Neural crest cell (in vitro differentiated cells): Measurements from ENCODE around the gene MORC2. TPM values are rescaled to one million over a fixed set of nuclear protein-coding genes. Genes with fewer than 3 reads are reported as not detected.

Experiments used
- DNase-seq: peaks from one replicate; pipeline ENCODE4 v3.0.0; 2021; ENCODE audit warnings: low read depth, mixed read lengths, low spot score
- H3K27ac Mint-ChIP-seq: one replicate; pipeline ENCODE4 v1.8.0; 2021; ENCODE audit warnings: mild to moderate bottlenecking, mixed read lengths; ENCODE audit not compliant: unreplicated experiment
- H3K27me3 Mint-ChIP-seq: 2 replicates; pipeline ENCODE4 v1.8.0; 2021; ENCODE audit warnings: low read depth, mild to moderate bottlenecking, mixed read lengths
- H3K36me3 Mint-ChIP-seq: 2 replicates; pipeline ENCODE4 v1.8.0; 2021; ENCODE audit warnings: low read depth, mild to moderate bottlenecking, mixed read lengths
- H3K4me1 Mint-ChIP-seq: 2 replicates; pipeline ENCODE4 v1.8.0; 2021; ENCODE audit warnings: mixed read lengths
- H3K4me3 Mint-ChIP-seq: one replicate; pipeline ENCODE4 v1.8.0; 2021; ENCODE audit warnings: mild to moderate bottlenecking, mixed read lengths
- H3K9me3 Mint-ChIP-seq: 2 replicates; pipeline ENCODE4 v1.8.0; 2021; ENCODE audit warnings: mixed read lengths
- total RNA-seq: library from RNA; stranded (reverse); gene quantifications from 2 replicates; pipeline ENCODE4 v1.2.1, GENCODE V29; 2021
- TF ChIP-seq, protein P1 (sequence below): fragments of 200-600 bp; sonication (generic); conservative IDR thresholded peaks from 2 replicates; pipeline ENCODE4 v1.5.0; 2021; ENCODE audit warnings: antibody characterized with exemption, mild to moderate bottlenecking

Gene MORC2
- total RNA-seq, 1 donor from 2014 or later, result 38.8 TPM

DNA sequence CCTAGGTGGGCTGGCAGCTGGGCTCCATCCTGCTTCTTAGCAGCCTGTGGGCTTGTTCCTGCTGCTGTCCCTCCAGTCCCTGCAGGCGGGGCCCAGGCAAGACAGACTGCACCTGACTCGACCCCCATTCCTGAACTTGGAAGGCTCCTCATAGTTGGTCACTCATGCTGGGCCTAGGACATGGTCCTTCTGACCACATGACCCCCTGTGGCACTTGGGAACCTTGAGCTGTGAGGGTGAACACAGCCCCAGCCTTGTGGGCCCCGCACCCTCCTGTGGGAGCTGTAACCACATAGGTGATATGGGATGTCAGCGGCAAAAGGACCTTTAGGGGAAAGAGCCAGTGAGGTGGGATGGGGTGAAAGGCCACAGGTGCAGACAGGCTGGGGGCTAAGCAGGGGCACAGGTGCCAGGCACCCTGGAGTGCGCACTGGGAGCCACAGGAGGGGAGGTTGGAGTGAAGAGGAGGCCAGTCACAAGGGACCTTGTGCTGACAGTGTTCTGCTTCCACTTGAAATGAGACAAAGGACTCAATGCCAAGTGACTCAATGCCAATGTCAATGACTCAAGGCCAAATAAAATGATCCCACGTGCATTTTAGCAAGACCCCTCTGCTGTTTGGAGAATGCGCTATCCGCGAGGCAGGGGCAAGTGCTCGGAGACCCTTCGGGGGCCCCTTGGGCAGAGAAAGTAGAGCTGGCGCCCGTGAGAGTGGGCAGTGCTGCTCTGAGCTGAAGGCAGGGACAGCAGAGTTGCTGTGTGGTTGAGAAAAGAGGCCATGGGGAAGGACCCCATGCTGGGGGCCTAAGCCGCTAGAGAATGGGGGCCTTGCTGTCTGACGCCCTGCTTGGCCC is 90.7 kb downstream of the MORC2 start:
- Mint-ChIP-seq H3K9me3 (no peaks in the 10 kb centered on the region), H3K36me3 (no peaks in the 10 kb centered on the region), H3K27me3 (no peaks in the 10 kb centered on the region), H3K4me3 (no peak overlapping the region), H3K27ac (no peak overlapping the region), H3K4me1 (no peaks in the 10 kb centered on the region)
- DNase-seq, result no peak
- TF ChIP-seq, protein P1, sequence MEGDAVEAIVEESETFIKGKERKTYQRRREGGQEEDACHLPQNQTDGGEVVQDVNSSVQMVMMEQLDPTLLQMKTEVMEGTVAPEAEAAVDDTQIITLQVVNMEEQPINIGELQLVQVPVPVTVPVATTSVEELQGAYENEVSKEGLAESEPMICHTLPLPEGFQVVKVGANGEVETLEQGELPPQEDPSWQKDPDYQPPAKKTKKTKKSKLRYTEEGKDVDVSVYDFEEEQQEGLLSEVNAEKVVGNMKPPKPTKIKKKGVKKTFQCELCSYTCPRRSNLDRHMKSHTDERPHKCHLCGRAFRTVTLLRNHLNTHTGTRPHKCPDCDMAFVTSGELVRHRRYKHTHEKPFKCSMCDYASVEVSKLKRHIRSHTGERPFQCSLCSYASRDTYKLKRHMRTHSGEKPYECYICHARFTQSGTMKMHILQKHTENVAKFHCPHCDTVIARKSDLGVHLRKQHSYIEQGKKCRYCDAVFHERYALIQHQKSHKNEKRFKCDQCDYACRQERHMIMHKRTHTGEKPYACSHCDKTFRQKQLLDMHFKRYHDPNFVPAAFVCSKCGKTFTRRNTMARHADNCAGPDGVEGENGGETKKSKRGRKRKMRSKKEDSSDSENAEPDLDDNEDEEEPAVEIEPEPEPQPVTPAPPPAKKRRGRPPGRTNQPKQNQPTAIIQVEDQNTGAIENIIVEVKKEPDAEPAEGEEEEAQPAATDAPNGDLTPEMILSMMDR, result no peak

DNA sequence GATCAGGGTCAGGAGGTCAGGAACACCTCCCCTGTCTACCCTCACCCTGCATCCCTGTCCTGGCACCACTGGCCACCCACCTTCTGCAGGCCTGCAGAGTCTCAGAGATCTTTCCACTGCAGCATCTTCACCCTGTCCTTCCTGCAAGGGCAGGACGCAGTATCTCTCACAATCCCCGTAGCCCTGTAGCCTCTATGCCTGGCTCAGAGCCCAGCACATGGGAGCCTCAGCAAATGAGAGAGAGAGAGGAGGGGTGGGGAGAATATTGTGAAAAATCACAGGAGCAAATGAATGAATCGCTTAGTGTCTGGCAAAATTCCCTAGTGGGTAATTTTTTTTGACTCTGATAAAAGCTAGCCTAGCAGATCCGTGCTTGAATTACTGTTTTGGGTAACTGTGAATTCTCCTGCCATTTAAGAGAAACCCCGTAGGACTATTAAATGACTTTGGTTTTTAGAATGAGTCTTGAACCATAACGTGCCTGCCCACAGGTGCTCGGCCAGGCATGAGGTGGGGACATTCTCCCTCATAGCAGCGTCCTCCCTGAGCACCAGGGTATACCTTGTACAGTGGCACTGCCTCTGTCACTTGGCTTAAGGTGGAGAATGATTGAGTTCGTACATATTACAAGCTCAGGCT is 91.5 kb downstream of the MORC2 start:
- DNase-seq, result no peak
- Mint-ChIP-seq H3K9me3 (no peaks in the 10 kb centered on the region), H3K27me3 (no peaks in the 10 kb centered on the region), H3K36me3 (no peaks in the 10 kb centered on the region), H3K27ac (peak overlapping the region; percentile 6), H3K4me1 (peaks cover 4% of the 10 kb centered on the region), H3K4me3 (no peak overlapping the region)
- TF ChIP-seq, protein P1, result no peak

DNA sequence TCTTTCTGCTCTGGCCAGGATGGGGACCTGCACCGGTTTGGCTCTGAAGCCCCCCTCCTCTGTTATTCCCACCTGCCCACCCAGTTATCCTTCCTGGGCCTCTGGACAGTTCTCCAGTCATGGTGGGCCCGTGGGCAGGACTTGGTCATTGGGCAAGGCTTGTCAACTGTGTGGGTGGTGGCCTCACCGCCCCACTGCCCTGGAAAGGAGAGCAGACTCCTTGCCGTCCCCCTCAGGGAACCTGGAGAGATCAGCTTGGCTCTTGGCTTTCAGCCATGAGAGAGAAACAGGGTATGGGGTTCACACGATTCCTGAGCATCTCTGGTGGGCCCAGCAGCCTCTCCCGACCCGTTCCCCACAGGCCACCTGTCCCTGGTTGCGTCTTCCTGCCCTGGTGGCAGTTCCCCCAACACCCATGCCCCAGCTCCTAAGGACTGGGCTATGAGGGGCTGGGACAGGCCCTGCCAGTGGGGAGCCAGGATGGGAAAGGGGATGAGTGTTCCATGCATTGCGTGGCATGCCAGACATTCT is 92.3 kb downstream of the MORC2 start:
- H3K4me3 Mint-ChIP-seq, result no peak overlapping the region
- no peaks in the 10 kb centered on the region for H3K27me3 Mint-ChIP-seq
- H3K9me3 Mint-ChIP-seq, result no peaks in the 10 kb centered on the region
- H3K4me1 Mint-ChIP-seq, result peaks cover 7% of the 10 kb centered on the region
- H3K36me3 Mint-ChIP-seq, result no peaks in the 10 kb centered on the region
- no peak for DNase-seq
- no peak overlapping the region for H3K27ac Mint-ChIP-seq
- TF ChIP-seq, protein P1, result no peak

DNA sequence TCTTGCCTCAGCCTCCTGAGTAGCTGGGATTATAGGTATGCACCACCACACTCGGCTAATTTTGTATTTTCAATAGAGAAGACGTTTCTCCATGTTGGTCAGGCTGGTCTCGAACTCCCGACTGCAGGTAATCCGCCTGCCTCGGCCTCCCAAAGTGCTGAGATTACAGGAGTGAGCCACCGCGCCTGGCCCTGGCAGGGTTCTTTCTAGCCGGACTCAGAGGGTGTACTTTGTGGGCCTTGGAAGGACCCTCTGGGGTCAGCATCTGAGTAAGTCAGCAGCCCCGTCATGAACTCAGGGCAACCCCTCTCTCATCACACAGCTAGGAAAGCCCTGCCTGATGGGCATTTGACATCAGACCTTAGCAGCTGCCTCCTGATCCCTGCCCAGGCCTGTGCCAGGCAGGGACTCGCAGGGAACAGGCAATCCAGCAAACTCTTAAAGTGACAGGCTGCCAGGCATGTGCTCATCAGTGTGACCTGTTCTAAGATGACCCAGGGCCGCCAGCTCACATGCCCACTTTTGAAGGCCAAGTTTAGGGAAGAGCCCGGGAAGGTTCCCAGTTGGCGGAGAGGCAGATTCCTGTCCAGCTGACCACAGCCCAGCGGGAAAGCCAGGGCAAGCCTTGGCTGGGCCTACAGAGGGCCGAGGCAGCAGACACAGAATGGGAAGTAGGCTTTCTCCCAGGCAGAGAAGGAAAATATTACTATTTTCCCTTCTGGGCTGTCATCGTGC is 92.9 kb downstream of the MORC2 start:
- H3K36me3 Mint-ChIP-seq, result no peaks in the 10 kb centered on the region
- H3K27ac Mint-ChIP-seq, result no peak overlapping the region
- no peak overlapping the region for H3K4me3 Mint-ChIP-seq
- H3K4me1 Mint-ChIP-seq, result peaks cover 7% of the 10 kb centered on the region
- no peak for DNase-seq
- TF ChIP-seq, protein P1, result no peak
- H3K27me3 Mint-ChIP-seq, result no peaks in the 10 kb centered on the region
- H3K9me3 Mint-ChIP-seq, result no peaks in the 10 kb centered on the region

Other genes starting within 250 kb of the MORC2 start
- gene TUG1, start 491 bp upstream of the MORC2 start, total RNA-seq, result 114 and 120 TPM in 2 replicates
- gene SMTN, start 112.5 kb upstream of the MORC2 start, total RNA-seq, result 53.8 and 55.0 TPM in 2 replicates
- 9.1 and 10.1 TPM in 2 replicates for gene SELENOM, start 138.8 kb upstream of the MORC2 start, total RNA-seq
- 4.5 and 4.7 TPM in 2 replicates for gene INPP5J, start 154.2 kb upstream of the MORC2 start, total RNA-seq
- gene PLA2G3, start 171.7 kb upstream of the MORC2 start, total RNA-seq, result 24.3 and 24.7 TPM in 2 replicates
- 31.7 and 33.8 TPM in 2 replicates for gene RNF185, start 191.4 kb upstream of the MORC2 start, total RNA-seq
- gene LIMK2, start 243.5 kb upstream of the MORC2 start, total RNA-seq, result 31.3 and 35.1 TPM in 2 replicates